ENCODE measurements around the gene RGS1.

The RGS1 gene

DNA sequence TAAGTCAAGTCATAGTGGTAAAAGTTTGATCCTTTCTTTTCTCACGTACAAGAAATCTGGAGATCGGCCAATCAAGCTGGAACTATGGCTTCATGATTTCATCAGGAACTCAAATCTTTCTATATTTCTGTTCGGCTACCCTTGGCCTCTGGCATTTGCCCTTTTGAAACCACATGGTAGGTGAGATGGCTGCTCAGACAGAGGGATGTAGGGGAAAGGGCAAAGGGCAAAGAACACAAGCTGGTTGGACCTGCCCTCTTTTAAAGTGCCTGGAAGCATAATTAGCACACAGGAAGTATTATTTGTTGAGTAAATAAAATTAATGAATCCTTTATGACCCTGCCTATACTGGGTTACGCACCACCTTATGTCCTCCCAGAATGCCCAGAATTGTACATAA is 11.5 kb upstream of the RGS1 start:
- TF ChIP-seq POLR2AphosphoS5 (IDR thresholded peaks at IDR 0.05; ENCODE audit: low read depth, low read length) (no peak), POLR2A (IDR thresholded peaks at IDR 0.05; ENCODE audit: low read depth, low read length) (no peak), TAF1 (IDR thresholded peaks at IDR 0.05; ENCODE audit: low read depth, low read length) (no peak), SPI1 (IDR thresholded peaks at IDR 0.05; ENCODE audit: low read depth, low read length) (no peak), PAX5 (IDR thresholded peaks at IDR 0.05; ENCODE audit: insufficient read depth, low read length, severe bottlenecking) (no peak), POU2F2 (IDR thresholded peaks at IDR 0.05; ENCODE audit: low read depth, low read length) (no peak)
- no peak for FAIRE-seq
- DNase-seq (ENCODE audit: insufficient read length, low spot score), result no peak

DNA sequence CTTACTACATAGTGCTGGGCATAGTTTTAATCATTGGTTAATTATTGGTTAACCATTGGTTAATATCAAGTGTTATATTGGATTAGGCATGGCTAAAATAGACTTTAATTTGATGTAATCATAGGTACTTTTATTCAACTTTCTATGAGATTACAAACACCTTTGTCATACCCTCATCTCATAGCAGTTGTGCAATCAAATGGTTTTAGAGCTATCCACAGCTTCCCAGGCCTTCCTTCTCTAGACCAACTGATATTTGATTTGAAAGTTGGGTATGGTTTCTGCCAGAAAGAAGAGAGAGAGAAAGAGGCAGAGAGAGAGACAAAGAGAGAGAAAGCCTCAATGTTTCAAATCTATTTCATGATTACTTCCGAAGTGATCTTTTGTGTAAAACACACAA is 9.6 kb upstream of the RGS1 start:
- no peak for DNase-seq (ENCODE audit: insufficient read length, low spot score)
- TF ChIP-seq POU2F2 (IDR thresholded peaks at IDR 0.05; ENCODE audit: low read depth, low read length), result no peak
- no peak for TF ChIP-seq POLR2AphosphoS5 (IDR thresholded peaks at IDR 0.05; ENCODE audit: low read depth, low read length)
- TF ChIP-seq SPI1 (IDR thresholded peaks at IDR 0.05; ENCODE audit: low read depth, low read length), result no peak
- TF ChIP-seq PAX5 (IDR thresholded peaks at IDR 0.05; ENCODE audit: insufficient read depth, low read length, severe bottlenecking), result no peak
- TF ChIP-seq POLR2A (IDR thresholded peaks at IDR 0.05; ENCODE audit: low read depth, low read length), result no peak
- TF ChIP-seq TAF1 (IDR thresholded peaks at IDR 0.05; ENCODE audit: low read depth, low read length), result no peak
- no peak for FAIRE-seq

DNA sequence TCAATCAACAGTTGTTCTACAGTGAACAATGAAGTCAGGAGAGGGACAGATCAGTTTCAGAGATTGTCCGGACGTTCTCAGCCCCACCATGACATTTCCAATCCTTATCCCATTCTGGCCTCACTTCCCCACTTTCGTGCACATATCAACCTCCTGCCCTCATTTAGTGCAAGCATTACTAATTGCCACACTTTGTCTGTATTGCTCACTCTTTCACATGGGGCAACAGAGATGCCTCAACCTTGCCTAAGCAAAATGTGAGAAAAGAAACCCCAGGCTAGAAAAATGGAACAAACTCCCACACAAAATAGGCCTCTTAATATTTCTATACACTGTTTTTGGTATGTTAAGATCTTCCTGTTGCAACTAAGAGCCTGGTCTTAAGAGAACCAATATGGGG is 8.9 kb upstream of the RGS1 start:
- peak; percentile 92 for FAIRE-seq
- TF ChIP-seq SPI1 (IDR thresholded peaks at IDR 0.05; ENCODE audit: low read depth, low read length) (0 out of 2 replicates have a peak, but pooled peaks have one; percentile 12), TAF1 (IDR thresholded peaks at IDR 0.05; ENCODE audit: low read depth, low read length) (no peak)
- DNase-seq (ENCODE audit: insufficient read length, low spot score), result no peak

DNA sequence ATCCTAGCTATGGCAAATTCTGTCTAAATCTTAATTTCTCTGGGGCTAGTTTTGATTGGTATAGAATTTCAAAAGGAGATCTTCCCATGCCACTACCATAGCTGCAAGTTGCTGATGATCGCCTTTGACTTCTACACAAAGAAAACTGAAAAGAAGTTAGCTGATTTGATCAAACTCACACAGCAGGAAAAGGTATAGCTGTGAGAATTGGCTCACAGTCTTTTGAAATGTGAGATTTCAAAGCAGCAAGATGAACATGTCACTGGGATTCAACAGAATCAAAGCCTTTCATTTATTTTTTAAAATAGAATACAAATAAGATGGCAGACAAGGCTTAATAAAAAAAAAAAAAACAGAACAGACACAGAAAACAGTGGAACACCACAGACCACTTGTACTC is 7.5 kb upstream of the RGS1 start:
- FAIRE-seq, result no peak
- TF ChIP-seq POLR2A (IDR thresholded peaks at IDR 0.05; ENCODE audit: low read depth, low read length), result no peak
- no peak for TF ChIP-seq TAF1 (IDR thresholded peaks at IDR 0.05; ENCODE audit: low read depth, low read length)
- TF ChIP-seq PAX5 (IDR thresholded peaks at IDR 0.05; ENCODE audit: insufficient read depth, low read length, severe bottlenecking), result no peak
- no peak for TF ChIP-seq SPI1 (IDR thresholded peaks at IDR 0.05; ENCODE audit: low read depth, low read length)
- no peak for TF ChIP-seq POLR2AphosphoS5 (IDR thresholded peaks at IDR 0.05; ENCODE audit: low read depth, low read length)
- no peak for TF ChIP-seq POU2F2 (IDR thresholded peaks at IDR 0.05; ENCODE audit: low read depth, low read length)
- DNase-seq (ENCODE audit: insufficient read length, low spot score), result no peak

DNA sequence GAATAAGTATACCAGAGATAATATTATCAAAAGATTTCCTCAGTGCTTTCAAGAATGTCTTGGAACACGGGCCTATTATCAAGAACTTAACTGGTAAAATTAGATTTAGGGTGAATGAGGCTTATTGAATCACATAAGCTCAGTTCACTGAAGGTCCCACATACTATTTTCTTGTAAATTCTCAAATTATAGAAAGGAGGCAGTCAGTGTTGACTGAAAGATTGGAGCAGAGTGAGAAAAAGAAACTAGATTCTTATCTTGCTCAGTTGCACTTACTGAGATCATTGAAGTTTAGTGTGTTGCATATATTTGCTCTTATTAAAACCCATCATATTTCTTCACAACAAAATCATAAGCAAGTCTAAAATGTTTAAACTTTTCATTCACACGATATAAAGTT is 3.9 kb upstream of the RGS1 start:
- FAIRE-seq (no peak), DNase-seq (ENCODE audit: insufficient read length, low spot score) (no peak)
- no peak for TF ChIP-seq SPI1 (IDR thresholded peaks at IDR 0.05; ENCODE audit: low read depth, low read length)
- TF ChIP-seq PAX5 (IDR thresholded peaks at IDR 0.05; ENCODE audit: insufficient read depth, low read length, severe bottlenecking), result no peak
- TF ChIP-seq POLR2A (IDR thresholded peaks at IDR 0.05; ENCODE audit: low read depth, low read length), result no peak
- TF ChIP-seq TAF1 (IDR thresholded peaks at IDR 0.05; ENCODE audit: low read depth, low read length), result no peak
- no peak for TF ChIP-seq POU2F2 (IDR thresholded peaks at IDR 0.05; ENCODE audit: low read depth, low read length)
- no peak for TF ChIP-seq POLR2AphosphoS5 (IDR thresholded peaks at IDR 0.05; ENCODE audit: low read depth, low read length)

DNA sequence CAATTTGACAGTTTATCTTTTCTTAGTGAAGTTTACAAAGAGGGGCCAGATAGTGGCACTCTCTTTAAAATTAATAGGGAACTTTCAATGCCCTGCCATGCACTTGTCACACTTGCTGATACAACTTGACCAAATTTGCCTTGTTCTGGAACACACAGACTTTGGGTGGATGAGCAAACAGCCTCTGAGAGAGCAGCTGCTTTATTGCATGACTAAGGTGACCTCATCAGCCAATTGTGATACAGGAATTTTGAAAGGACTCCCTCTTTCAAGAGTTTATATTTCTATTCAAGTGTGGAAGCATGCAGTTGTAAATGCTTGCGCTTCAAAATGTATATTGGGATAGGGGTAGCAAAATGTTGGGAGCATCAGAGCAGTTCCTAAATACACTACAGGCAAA is 2.1 kb upstream of the RGS1 start:
- FAIRE-seq, result peak; percentile 87
- TF ChIP-seq TAF1 (IDR thresholded peaks at IDR 0.05; ENCODE audit: low read depth, low read length), result no peak
- TF ChIP-seq POU2F2 (IDR thresholded peaks at IDR 0.05; ENCODE audit: low read depth, low read length), result no peak
- no peak for TF ChIP-seq POLR2A (IDR thresholded peaks at IDR 0.05; ENCODE audit: low read depth, low read length)
- TF ChIP-seq SPI1 (IDR thresholded peaks at IDR 0.05; ENCODE audit: low read depth, low read length), result no peak
- no peak for TF ChIP-seq POLR2AphosphoS5 (IDR thresholded peaks at IDR 0.05; ENCODE audit: low read depth, low read length)
- no peak for TF ChIP-seq PAX5 (IDR thresholded peaks at IDR 0.05; ENCODE audit: insufficient read depth, low read length, severe bottlenecking)
- no peak for DNase-seq (ENCODE audit: insufficient read length, low spot score)

DNA sequence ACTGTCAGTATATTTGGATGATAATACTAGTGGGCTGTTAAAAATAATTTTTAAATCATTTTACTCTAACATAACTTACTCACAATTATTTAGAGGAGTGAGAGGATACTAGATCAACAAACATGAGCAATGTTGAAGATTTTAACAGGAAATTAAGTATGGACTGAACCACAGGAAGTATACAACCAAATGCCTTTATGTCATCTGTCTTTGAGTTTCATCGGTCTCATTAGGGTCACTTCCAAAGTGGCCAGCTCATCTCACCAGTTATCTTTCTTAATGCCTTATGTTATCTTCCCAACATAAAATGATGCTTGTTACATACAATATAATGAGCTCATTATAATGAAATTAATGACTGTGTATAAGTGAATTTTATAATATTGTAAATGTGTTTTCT is 1.5 kb upstream of the RGS1 start:
- no peak for FAIRE-seq
- no peak for TF ChIP-seq TAF1 (IDR thresholded peaks at IDR 0.05; ENCODE audit: low read depth, low read length)
- no peak for TF ChIP-seq PAX5 (IDR thresholded peaks at IDR 0.05; ENCODE audit: insufficient read depth, low read length, severe bottlenecking)
- no peak for TF ChIP-seq POLR2A (IDR thresholded peaks at IDR 0.05; ENCODE audit: low read depth, low read length)
- no peak for TF ChIP-seq POLR2AphosphoS5 (IDR thresholded peaks at IDR 0.05; ENCODE audit: low read depth, low read length)
- TF ChIP-seq SPI1 (IDR thresholded peaks at IDR 0.05; ENCODE audit: low read depth, low read length), result no peak
- TF ChIP-seq POU2F2 (IDR thresholded peaks at IDR 0.05; ENCODE audit: low read depth, low read length), result no peak
- no peak for DNase-seq (ENCODE audit: insufficient read length, low spot score)

DNA sequence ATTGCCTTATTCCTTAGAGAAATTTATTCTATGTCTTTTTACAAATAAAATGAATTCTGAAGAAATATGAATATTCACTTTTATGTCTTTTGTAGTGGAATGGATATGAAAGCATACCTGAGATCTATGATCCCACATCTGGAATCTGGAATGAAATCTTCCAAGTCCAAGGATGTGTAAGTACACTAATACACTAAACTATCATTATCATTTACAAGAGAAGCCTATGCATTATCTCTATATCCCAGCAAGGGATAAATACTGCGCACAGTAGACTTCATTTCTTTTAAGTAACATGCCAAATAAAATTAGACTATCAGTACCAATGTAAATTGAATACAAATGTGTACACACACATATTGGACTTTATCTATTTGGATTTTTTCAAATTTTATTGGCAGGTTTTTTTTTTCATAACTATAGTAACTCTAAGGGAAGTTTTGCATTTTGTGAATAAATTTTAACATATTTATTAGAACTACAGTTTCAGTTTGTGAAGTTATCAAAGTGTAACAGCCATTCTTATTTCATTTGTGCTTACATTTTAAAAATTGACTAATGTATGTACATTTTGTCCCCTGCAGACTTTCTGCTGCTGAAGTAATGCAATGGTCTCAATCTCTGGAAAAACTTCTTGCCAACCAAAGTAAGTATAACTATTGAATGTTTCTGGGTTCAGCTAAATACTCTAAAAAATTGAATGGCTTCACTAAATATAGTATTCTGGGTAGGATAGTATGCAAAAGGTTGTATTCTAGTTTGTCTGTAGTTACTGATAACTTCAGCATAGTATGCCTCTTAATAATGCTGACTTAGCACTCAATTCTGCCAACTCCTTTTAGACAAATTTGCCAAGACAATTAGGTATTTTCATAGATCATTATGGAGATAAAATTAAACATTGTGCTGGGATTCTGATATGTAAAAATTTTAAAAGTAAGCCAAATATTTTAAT is 894 bp downstream of the RGS1 start:
- TF ChIP-seq POLR2AphosphoS5 (IDR thresholded peaks at IDR 0.05; ENCODE audit: low read depth, low read length), result peak; percentile 11; the same call in 1 of the 2 replicates
- no peak for TF ChIP-seq TAF1 (IDR thresholded peaks at IDR 0.05; ENCODE audit: low read depth, low read length)
- DNase-seq (ENCODE audit: insufficient read length, low spot score), result no peak
- no peak for FAIRE-seq

DNA sequence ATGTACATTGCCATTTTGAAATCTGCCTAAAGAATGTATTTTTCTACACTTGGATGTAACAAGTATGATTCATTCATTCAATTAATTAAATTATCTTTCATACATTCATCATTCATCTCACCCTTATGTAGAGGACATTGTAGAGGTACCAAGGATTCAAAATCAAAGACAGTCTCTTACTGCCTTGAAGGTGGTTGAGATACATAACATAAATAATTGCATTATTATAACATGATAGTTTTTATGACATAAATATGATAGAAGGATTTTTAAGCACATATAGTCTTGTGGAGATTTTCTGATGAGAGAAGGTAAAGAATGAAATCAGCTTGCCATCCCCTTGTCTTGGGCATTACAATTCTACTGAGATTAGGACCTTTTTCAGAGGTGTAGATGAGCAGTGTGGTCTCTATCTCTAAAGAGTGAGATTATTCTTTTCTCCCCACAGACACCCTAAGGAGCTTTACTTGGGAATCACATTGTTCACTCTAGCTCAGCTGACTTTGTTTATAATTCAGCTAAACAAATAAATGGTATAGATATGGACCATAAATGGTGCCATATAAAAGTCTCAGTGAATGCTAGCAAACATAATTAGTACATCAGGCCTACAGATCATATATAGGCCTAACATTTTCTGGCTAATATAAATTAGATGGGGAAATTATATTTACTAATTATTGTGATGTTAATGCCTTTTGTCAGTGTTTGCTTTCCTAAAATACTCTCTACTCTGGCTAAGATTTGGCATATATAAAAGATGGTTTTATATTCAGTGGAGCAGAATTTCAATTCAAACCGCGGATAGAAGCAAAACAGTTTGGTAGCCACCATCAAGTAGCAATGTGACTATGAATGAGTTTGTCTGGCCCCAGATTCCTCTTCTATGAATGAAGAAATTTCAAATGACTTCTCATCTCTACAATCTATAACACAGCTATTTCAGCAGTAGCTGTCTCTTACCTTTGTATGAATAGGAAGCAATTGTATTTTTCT is 1.9 kb downstream of the RGS1 start:
- FAIRE-seq (no peak), DNase-seq (ENCODE audit: insufficient read length, low spot score) (no peak)
- TF ChIP-seq SPI1 (IDR thresholded peaks at IDR 0.05; ENCODE audit: low read depth, low read length), result no peak
- peak; percentile 69 for TF ChIP-seq POLR2AphosphoS5 (IDR thresholded peaks at IDR 0.05; ENCODE audit: low read depth, low read length)
- no peak for TF ChIP-seq POU2F2 (IDR thresholded peaks at IDR 0.05; ENCODE audit: low read depth, low read length)
- peak; percentile 61; the same call in 1 of the 2 replicates for TF ChIP-seq POLR2A (IDR thresholded peaks at IDR 0.05; ENCODE audit: low read depth, low read length)
